HG03460 (cell line): ENCODE measurements around the gene NAAA.
"Not testable (repeated sequence)": the region's sequence is repeated elsewhere in the genome, so short reads cannot be mapped to it uniquely, and the experiment has no call there.

Source experiments
- ATAC-seq: cut with Tn5 transposase; IDR thresholded peaks from one replicate; pipeline ENCODE4 v1.9.1; 2021; ENCODE audit not compliant: unreplicated experiment

NAAA gene

GRCh38 chr4:75940692-75941253, at the start of gene NAAA:
NAAA (minus strand) TSS chr4:75941013; CDS start chr4:75940949, 64 bp downstream.
- peak; percentile 74 for ATAC-seq

- no peak for ATAC-seq
These were observed 49.2 kb upstream of the NAAA start for GRCh38 chr4:75989846-75990528.

- ATAC-seq, result no peak
These were observed 44.3 kb upstream of the NAAA start for GRCh38 chr4:75985116-75985515.

- no peak for ATAC-seq
These were observed 39.8 kb upstream of the NAAA start for GRCh38 chr4:75980576-75980975.

- ATAC-seq, result no peak
These were observed 35.4 kb upstream of the NAAA start for GRCh38 chr4:75976177-75976576.

GRCh38 chr4:75973766-75974165, 33.0 kb upstream of the NAAA start:
- no peak for ATAC-seq

- ATAC-seq, result no peak
These were observed 27.3 kb upstream of the NAAA start for GRCh38 chr4:75968084-75968483.

GRCh38 chr4:75963558-75963957, 22.7 kb upstream of the NAAA start:
- no peak for ATAC-seq

- not testable (repeated sequence) for ATAC-seq
These were observed 21.3 kb upstream of the NAAA start for GRCh38 chr4:75962072-75962471.

- ATAC-seq, result not testable (repeated sequence)
These were observed 17.7 kb upstream of the NAAA start for GRCh38 chr4:75958546-75958945.

- ATAC-seq, result not testable (repeated sequence)
These were observed 14.0 kb upstream of the NAAA start for GRCh38 chr4:75954811-75955210.

GRCh38 chr4:75953509-75953908, 12.7 kb upstream of the NAAA start:
- no peak for ATAC-seq

GRCh38 chr4:75950213-75950815, 9.5 kb upstream of the NAAA start:
- ATAC-seq, result no peak

- ATAC-seq, result peak; percentile 83
These were observed 8.1 kb upstream of the NAAA start for GRCh38 chr4:75948822-75949444.

GRCh38 chr4:75939890-75940691, 722 bp downstream of the NAAA start:
- ATAC-seq, result peak; percentile 59

GRCh38 chr4:75935628-75936027, 5.2 kb downstream of the NAAA start:
- no peak for ATAC-seq

- ATAC-seq, result no peak
These were observed 10.7 kb downstream of the NAAA start for GRCh38 chr4:75930152-75930551.

GRCh38 chr4:75924916-75925315, 15.9 kb downstream of the NAAA start:
- ATAC-seq, result not testable (repeated sequence)

- no peak for ATAC-seq
These were observed 16.4 kb downstream of the NAAA start for GRCh38 chr4:75924309-75924827.

GRCh38 chr4:75922588-75922987, 18.2 kb downstream of the NAAA start:
- no peak for ATAC-seq

GRCh38 chr4:75921910-75922309, 18.9 kb downstream of the NAAA start:
- ATAC-seq, result no peak
